NCI-H2029 treated with DMSO at 0.1 percent for 48 hours (cell line): Measurements from ENCODE around the gene TKTL1.

Experiments
- DNase-seq: peaks from one replicate; lab custom pipeline; 2025; lab: John Stamatoyannopoulos, UW

TKTL1 gene

GRCh38 chrX:154362085-154362742, 66.6 kb downstream of the TKTL1 start:
- DNase-seq = no peak

DNA sequence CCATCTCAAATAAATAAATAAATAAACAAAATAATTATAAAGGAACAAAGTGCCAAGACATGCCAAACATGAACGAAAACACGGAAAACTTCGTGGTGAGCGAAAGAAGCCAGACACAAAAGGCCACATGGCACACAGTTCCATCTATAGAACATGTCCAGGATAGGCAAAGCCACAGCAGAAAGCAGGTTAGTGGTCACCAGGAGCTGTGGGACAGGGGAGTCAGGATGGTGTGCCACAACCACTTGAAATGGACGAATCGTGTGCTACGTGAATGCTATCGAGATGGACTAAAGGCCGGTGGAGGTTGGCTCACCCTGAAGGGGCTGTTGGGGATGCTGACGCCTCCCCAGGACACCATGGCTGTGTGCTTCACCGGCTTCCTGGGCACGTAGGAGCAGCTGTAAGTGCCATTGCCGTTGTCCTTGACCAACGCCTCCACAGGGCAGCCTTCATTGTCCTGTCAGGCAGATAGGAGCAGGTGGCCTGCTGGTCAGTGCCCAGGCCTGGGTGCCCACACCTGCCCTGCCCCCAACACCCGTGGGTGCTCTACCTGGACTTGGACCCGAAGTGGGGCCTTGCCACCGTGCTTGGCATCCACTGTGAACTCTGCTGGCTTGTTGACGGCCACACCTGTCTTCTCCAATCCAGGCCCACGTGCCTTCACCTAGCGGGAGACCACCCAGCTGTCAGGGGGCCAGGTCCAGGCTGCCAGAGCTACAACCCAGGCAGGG, 68.3 kb downstream of the TKTL1 start:
- DNase-seq = no peak

GRCh38 chrX:154365052-154365600, 69.5 kb downstream of the TKTL1 start:
- DNase-seq = no peak

GRCh38 chrX:154365997-154366665, 70.5 kb downstream of the TKTL1 start:
- no peak for DNase-seq

- DNase-seq = no peak
Measured at GRCh38 chrX:154366666-154367055, 71.1 kb downstream of the TKTL1 start.

DNA sequence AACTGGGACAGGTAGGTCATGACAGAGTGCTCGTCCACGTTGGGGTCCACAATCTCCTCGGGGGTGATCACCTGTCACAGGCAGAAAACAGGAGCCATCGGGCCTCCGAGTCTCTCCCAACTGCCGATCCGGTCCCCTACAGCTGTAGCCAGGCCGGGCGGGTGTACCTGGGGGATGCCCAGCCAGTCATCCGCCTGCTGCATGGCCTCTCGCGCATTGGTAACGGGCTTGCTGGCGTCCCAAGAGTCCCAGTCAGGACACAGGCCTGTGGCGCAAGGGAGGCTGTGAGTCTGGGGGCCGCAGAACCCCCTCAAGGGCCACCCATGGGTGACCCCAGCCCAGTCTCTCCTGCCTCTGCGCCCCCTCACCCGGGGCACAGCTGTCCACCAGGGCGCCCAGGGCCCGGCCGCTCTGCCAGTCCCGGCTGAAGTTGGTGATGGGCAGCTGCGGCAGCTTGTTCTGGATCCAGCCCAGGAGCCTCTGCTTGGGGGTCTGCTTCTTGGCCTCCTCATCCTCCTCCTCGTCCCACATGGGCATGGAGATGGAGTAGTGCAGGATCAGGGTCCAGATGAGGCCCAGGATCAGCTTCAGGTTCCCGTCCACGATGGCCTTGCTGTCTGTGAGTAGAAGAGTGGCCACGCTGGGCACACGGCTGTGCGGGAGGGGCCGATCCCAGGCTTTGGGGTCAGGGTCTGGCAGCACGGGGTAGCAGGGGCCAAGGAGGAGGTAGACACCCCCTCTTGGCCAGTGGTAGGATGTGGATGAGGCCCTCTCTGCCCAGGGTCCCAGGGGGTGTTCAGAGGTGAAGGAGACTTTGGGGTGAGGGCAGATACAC, 72.1 kb downstream of the TKTL1 start:
- DNase-seq = no peak

DNA sequence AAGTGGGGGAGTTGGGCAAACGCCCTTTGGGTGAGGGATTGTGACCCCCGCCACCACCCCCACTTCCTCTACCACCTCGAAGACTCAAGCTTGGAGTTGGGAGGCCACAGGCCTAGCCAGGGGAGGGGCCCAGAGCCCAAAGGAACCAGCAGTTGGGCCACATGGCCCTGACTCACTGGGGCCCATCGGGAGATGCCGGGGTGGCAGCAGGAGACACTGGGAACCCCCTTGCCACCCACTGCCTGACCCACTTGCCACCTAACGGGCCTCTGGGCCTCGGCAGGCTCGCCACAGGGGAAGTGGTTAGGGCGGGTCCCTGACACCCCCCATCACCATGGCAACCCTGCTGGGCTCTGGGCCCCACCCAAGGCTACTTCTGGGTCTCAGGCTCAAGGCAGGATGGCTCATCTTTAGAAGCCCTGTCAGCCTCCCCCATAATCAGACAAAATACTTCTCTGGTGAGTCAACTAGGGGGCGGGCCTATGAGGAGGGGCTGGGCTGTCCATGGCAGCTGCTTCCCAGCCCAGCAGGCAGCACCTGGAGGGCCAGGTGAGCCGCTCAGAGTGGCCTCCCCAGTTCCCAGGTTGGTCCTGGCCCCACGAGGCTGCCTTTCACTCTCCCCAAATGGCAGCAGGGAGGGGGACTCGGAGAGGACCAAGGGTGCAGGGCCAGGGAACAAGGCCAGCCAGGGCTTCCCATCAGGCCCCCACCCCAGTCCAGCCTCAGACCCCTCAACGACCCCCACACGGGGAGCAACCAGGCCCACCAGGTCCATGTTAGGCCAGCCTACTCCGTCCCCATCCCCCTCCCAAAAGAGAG, 73.2 kb downstream of the TKTL1 start:
- DNase-seq = no peak

DNA sequence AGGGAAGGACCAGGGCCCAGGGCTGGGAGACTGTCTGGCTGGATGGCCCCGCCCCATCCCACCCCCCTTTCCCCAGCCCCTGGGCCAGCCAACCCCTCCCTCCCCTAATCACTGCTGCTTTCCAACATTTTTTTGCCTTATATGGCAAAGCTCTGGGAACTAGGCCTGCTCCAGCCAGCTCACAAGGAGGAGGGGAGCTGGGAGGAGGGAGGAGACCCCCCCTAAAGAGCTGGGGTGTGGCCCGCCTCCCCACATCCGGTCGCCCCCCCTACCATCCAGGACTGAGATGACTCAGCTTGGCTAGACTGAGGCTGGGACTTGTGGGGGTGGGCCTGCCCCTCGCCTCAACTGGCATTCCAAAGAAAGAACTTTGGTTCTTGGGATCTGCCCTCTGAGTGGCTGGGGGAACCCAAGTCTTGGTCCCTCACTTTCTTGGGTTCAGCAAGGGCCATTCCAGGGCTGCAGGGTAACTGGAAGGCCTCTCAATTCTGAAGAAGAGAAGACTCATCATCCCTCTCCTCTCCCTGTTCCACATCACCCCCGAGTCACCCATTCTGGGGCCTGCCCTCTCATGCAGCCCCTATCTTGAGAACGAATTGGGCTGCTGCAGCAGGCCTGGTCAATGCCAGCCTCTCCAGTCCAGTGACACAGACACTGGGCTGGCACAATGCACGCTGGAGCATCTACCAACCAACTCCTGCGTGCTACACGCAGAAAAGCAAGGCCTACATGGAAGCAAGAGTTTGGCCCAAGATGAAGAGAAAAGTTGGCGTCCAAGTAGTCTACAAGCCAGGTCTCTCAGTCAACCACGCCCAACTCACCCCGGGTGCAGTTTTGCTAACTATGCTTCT, 74.1 kb downstream of the TKTL1 start:
- no peak for DNase-seq

GRCh38 chrX:154370300-154371016, 74.9 kb downstream of the TKTL1 start:
- no peak for DNase-seq

DNA sequence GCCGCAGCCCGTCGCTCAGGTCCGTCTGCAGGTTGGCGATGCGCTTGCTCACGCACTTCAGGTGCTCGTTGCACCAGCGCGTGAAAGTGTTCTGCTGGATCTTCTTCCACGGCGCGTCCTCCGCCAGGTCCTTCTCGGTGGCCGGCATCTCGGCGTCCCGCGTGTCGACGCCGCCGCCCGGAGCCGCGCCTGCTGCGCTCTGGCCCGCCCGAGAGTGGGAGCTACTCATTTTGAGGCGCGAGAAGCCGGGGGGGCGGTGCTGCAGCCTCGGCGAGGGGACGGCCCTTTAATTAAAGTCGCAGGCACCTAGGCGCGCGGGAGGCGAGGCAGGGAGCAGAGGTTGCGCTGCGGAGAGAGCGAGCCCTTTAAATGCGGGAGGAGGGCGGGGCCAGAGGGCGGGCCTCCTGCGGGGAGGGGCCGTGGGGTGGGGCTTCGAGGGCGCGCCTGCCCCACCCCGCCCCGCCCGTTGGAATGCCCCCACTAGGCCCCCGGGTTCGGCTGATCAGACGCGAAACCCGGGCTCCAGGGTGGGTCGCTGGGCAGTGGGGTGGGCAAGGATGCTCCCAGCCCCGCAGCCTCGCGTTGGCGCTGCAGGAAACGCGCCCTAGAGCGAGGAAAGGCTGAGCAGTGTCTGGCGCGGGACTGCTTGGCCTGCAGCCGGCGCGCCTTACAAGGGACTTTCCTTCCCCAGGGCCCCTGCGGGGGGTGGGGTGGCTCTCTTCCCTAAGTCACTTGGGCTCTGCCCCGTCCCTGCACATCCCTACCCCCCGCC, 75.6 kb downstream of the TKTL1 start:
- DNase-seq = peak; percentile 26

- DNase-seq = no peak
Measured at GRCh38 chrX:154371789-154372300, 76.2 kb downstream of the TKTL1 start.

GRCh38 chrX:154372612-154373022, 77.0 kb downstream of the TKTL1 start:
- no peak for DNase-seq

DNA sequence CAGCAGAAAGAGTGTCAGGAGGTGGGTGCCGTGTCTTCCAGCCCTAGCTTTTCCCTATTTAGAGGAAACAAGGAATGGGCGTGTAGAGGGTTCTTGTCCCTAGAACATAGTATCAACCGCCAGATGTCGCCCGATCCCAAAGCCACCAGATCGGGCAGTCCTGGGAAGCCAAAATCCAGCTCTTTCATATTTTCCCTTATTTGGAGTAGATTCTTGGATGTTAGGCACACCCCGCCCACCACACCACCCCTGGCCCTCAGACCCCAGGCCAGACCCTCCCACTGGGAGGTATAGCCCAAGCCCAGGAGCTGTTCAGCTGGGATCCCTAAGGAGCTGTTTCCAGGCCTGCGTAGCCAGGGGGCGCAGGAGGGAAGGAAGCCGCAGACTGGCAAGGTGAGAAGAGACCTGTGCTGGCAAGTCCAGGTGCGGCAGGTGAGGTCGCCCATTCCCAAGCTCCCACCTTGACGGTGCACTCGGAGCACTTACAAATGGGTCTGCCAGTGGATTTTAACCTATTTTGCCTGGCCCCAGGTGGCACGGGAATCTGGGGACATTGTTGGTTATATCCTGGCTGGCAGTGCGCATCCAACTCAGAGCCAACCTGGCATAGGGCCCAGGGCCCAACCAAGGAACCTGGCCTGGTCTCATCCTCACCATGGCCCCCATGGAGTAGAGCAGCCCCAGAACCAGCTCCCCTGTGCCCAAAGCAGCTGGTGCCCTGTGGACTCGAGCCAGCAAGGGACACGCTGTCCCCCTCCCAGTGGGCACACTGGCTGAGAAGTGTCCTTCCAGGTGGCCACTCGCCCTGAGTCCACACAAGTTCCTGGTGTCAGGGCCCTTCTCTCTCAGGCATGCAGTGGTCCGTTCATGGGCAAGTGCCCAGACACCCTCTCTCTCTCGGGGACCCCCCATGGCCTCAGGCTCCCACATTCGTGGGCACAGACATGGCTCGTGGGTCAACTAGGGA, 78.0 kb downstream of the TKTL1 start:
- peak; percentile 43 for DNase-seq

GRCh38 chrX:154374313-154375155, 78.9 kb downstream of the TKTL1 start, which contains the start of gene FLNA:
Gene FLNA, minus strand, starts transcription at chrX:154374634. Its CDS starts 3,389 bp downstream, at chrX:154371245.
- no peak for DNase-seq

- DNase-seq = no peak
Measured at GRCh38 chrX:154375156-154375504, 79.5 kb downstream of the TKTL1 start.

- no peak for DNase-seq
Measured at GRCh38 chrX:154376774-154377173, 81.2 kb downstream of the TKTL1 start.
